CD4-positive, alpha-beta T cell treated with Interleukin-10 for 1 hour (primary cell): ENCODE results near the gene ARHGAP10.

Experiments used
- DNase-seq: peaks from one replicate; pipeline ENCODE4 v3.0.0-alpha.2; 2020

Gene ARHGAP10

GRCh38 chr4:147770831-147771230, 38.9 kb downstream of the ARHGAP10 start:
- no peak for DNase-seq

DNA sequence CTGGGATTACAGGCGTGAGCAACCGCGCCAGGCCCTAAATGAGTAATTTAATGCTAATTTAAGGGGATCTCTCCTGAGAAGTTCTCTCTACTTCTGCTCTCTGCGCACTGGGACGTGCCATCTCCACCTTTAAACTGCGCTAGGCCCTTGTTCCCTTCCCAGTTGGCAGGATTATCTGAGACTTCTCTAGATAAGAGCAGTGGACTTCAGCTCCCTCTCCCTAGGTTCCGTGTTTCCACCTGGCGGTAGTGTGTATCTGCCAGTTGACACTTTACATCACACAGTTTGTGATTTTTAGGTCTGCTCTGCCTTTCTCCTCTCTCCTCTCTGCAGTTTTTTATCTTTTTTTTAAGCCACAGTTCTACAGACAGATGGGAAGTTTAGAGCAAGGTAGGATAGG, 40.2 kb downstream of the ARHGAP10 start:
- no peak for DNase-seq

- no peak for DNase-seq
Observed at GRCh38 chr4:147772459-147772969, 40.6 kb downstream of the ARHGAP10 start.

- no peak for DNase-seq
Observed at GRCh38 chr4:147773261-147774184, 41.6 kb downstream of the ARHGAP10 start.

GRCh38 chr4:147776716-147777115, 44.8 kb downstream of the ARHGAP10 start:
- no peak for DNase-seq

DNA sequence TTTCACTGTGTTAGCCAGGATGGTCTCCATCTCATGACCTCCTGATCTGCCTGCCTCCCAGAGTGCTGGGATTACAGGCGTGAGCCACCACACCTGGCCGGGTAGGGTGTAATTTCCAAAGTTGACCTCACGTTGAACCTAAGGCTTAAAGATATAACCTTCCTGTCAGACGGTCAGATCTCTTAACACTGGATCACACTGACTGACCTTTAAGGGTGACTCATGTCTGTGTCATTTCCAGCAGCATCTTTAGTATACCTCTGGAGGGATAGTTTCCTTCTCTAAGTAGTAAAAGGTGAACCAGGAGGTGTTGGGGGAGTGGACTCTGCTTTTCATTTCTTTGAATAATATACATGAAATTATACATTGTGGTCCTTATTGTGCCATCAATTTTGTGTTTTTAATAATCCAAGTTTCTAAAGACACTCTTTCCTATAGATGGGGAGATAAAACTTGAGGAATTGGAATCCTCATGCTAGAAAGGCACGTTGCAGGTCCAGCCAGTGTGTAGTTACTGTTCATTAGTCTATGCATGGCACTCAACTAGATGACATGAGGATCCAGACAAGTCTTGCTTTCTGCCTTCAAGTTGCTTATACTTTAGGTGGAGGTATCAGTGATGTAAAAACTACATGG, 45.7 kb downstream of the ARHGAP10 start:
- no peak for DNase-seq

GRCh38 chr4:147778942-147779341, 47.1 kb downstream of the ARHGAP10 start:
- no peak for DNase-seq

DNA sequence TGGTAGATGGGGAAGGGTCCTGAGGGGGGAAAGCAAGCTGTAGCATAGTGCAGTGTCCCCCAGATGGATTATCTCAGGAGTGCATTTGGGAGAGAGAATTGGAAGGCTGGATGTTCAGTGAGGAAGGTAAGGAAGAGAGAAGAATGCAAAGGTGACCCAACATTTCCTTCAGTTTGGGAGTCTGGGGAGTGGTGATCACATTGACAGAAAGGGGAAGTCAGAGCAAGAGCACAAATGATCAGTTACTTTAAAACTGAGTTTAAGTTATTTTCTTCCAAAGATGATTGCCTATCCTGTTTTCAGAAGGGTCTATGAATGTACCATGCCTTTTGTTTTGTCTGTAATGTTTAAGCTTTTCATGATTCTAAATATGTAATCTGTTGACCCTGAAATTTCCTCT, 47.6 kb downstream of the ARHGAP10 start:
- no peak for DNase-seq

DNA sequence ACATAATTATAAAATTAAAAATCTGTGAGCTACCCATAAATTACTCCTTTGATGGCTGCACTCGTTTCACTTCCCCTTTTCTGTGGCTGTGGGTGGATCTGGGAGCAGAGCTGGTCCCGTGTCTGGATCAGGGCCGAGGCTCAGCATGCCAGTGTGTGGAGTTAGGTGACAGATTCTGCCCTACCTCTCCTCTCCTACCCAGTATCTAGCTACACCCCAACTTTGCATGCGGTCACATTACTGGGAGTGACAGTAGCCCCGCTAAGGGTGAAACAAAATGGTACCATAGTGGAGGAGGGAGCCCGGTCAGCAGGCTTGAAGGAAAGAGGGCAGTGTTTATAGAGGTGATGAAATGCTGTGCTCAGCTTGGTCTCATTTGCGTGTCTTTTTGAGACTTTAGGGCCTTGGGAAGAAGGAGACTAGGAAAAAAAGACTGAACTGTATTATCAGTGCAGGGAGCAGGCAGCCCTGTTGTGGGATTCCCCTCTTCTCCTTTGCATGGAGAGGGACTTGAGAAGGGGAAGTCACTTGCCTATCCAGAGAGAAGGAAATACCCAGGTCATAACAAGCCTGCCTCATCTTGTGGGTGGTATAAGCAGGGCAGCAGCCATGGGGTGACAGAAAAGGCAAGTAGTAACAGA, 48.4 kb downstream of the ARHGAP10 start:
- no peak for DNase-seq

GRCh38 chr4:147782087-147782781, 50.3 kb downstream of the ARHGAP10 start:
- DNase-seq: no peak

DNA sequence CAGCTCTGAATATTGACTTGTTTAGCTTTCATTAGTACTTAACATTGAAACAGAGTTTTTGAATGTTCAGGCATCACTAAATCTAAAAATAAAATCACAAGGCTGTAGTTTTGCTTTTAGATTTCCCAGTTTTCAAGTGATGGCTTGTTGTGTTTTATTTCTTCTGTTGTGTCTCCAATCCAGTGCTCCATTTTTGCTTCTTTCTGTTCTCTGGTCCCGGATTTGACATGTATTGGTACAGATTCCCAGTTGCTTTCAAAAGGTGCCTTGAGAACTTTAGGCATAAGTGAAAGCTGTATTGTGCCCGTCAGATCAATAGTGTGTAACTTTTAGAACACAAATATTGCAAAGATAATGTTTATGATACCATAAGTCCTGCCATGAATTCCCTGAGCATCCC, 53.2 kb downstream of the ARHGAP10 start:
- DNase-seq: no peak

GRCh38 chr4:147786031-147786430, 54.1 kb downstream of the ARHGAP10 start:
- DNase-seq: no peak

DNA sequence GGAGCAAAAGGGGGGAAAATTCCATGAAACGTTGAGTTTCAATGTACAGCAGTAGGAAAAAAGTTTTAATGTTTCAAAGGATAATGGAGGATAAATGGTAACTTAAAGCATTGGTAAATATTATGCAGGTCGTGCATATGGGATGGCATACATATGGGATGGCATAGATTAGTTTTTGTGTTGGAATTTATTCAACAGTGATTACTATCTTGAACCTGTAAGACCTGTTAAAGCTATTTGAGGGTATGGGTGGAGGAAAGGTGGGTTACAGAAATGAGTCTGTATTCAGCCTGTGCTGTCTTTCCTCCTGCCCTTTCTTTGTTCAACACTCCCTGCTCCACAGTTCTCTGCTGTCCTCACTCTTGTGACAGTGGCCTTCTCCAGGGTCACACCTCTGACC, 54.6 kb downstream of the ARHGAP10 start:
- DNase-seq: no peak

DNA sequence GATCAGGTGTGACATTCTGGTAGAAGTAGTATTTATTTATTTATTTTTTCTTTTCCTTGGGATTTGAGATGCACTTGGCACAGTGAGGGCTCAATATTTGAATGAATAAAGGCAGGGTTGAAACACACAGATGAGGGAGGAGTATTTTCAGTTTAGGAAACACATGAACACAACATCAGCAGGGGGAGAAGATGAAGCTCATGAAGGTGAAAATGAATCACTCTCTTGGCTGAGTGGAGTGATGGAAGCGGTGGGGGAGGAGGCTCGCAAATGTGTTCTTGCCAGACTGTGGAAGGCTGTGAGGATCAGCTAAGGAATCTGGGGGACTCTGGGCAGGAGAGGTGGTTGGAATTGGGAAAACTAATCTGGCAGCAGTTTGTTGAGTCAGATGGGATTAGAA, 55.3 kb downstream of the ARHGAP10 start:
- DNase-seq: no peak

- no peak for DNase-seq
Observed at GRCh38 chr4:147788791-147789190, 56.9 kb downstream of the ARHGAP10 start.

GRCh38 chr4:147789596-147789995, 57.7 kb downstream of the ARHGAP10 start:
- DNase-seq: no peak

- DNase-seq: no peak
Observed at GRCh38 chr4:147790412-147790811, 58.5 kb downstream of the ARHGAP10 start.

DNA sequence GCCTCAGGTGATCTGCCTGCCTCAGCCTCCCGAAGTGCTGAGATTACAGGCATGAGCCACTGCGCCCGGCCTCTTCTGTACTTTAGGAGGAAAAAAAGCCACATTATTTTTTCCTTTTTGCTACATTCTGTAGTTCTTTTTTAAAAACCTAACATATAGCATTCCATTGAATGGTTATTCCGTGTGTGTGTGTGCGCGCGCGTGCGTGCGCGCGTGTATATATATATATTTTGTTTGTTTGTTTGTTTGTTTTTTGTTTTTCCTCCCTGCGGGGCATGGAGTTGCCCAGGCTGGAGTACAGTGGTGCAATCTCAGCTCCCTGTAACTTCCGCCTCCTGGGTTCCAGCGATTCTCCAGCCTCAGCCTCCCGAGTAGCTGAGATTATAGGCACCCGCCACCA, 59.5 kb downstream of the ARHGAP10 start:
- no peak for DNase-seq

GRCh38 chr4:147791865-147792264, 60.0 kb downstream of the ARHGAP10 start:
- DNase-seq: no peak

- DNase-seq: no peak
Observed at GRCh38 chr4:147793569-147794313, 61.9 kb downstream of the ARHGAP10 start.

- no peak for DNase-seq
Observed at GRCh38 chr4:147794314-147794680, 62.4 kb downstream of the ARHGAP10 start.

DNA sequence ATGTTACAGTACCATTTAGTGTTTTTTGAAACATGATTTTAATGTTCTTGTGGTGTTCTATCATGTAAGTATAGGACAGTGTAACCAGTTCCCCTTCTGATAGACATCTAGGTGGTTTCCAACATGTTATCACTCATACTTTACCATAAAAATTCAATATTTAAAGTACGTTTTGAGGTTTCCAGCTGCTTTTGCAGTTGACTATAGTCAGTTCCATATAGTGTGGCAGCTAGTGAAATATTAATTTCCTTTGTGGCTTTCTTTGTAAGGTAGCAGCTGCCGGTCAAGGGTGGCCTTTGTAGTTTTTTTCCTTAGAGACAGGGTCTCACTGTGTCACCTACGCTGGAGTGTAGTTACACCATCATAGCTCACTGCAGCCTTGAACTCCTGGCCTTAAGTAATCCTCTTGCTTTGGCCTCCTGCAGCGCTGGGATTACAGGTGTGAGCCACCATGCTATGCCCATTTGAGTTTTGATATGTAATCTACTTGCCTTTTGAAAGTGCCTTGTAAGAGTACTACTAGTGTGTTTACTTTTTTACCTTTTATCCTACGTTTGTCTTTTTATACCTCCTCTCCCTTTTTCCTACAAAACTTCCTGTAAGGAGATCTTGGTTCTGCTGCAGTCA, 63.0 kb downstream of the ARHGAP10 start:
- DNase-seq: no peak
